Neural crest cell (in vitro differentiated cells): Measurements from ENCODE around the gene CNNM1. TPM values are rescaled to one million over a fixed set of nuclear protein-coding genes. Genes with fewer than 3 reads are reported as not detected.
A peak's percentile ranks its signal among the peaks of the same experiment; 100 is the strongest.

ENCODE experiments used
- DNase-seq: peaks from one replicate; pipeline ENCODE4 v3.0.0; 2021; ENCODE audit warnings: low read depth, mixed read lengths, low spot score
- H3K27ac Mint-ChIP-seq: one replicate; pipeline ENCODE4 v1.8.0; 2021; ENCODE audit warnings: mild to moderate bottlenecking, mixed read lengths; ENCODE audit not compliant: unreplicated experiment
- H3K27me3 Mint-ChIP-seq: 2 replicates; pipeline ENCODE4 v1.8.0; 2021; ENCODE audit warnings: low read depth, mild to moderate bottlenecking, mixed read lengths
- H3K36me3 Mint-ChIP-seq: 2 replicates; pipeline ENCODE4 v1.8.0; 2021; ENCODE audit warnings: low read depth, mild to moderate bottlenecking, mixed read lengths
- H3K4me1 Mint-ChIP-seq: 2 replicates; pipeline ENCODE4 v1.8.0; 2021; ENCODE audit warnings: mixed read lengths
- H3K4me3 Mint-ChIP-seq: one replicate; pipeline ENCODE4 v1.8.0; 2021; ENCODE audit warnings: mild to moderate bottlenecking, mixed read lengths
- H3K9me3 Mint-ChIP-seq: 2 replicates; pipeline ENCODE4 v1.8.0; 2021; ENCODE audit warnings: mixed read lengths
- CTCF ChIP-seq: fragments of 200-600 bp; sonication (generic); conservative IDR thresholded peaks from 2 replicates; pipeline ENCODE4 v1.5.0; 2021; ENCODE audit warnings: antibody characterized with exemption, mild to moderate bottlenecking
- total RNA-seq: library from RNA; stranded (reverse); gene quantifications from 2 replicates; pipeline ENCODE4 v1.2.1, GENCODE V29; 2021

CNNM1 gene
- total RNA-seq, 1 donor from 2014 or later, result 2.0 TPM

- Mint-ChIP-seq H3K27me3 (no peaks in the 10 kb centered on the region), H3K9me3 (no peaks in the 10 kb centered on the region)
Observed at GRCh38 chr10:99411546-99411945, 82.4 kb downstream of the CNNM1 start.

GRCh38 chr10:99412099-99412498, 82.9 kb downstream of the CNNM1 start:
- no peak overlapping the region for H3K27ac Mint-ChIP-seq
- H3K4me3 Mint-ChIP-seq, result no peak overlapping the region
- no peak for TF ChIP-seq CTCF
- H3K4me1 Mint-ChIP-seq, result no peaks in the 10 kb centered on the region
- no peaks in the 10 kb centered on the region for H3K9me3 Mint-ChIP-seq
- no peaks in the 10 kb centered on the region for H3K27me3 Mint-ChIP-seq
- H3K36me3 Mint-ChIP-seq, result peaks cover 22% of the 10 kb centered on the region
- no peak for DNase-seq

More at GRCh38 chr10:99411546-99411945, 82.4 kb downstream of the CNNM1 start:
- Mint-ChIP-seq H3K36me3 (peaks cover 22% of the 10 kb centered on the region), H3K27ac (no peak overlapping the region), H3K4me1 (no peaks in the 10 kb centered on the region), H3K4me3 (no peak overlapping the region)
- no peak for TF ChIP-seq CTCF
- no peak for DNase-seq

- Mint-ChIP-seq H3K4me1 (no peaks in the 10 kb centered on the region), H3K9me3 (no peaks in the 10 kb centered on the region), H3K27me3 (no peaks in the 10 kb centered on the region), H3K27ac (peak overlapping the region; percentile 15), H3K4me3 (no peak overlapping the region), H3K36me3 (peaks cover 33% of the 10 kb centered on the region)
- DNase-seq, result no peak
- TF ChIP-seq CTCF, result no peak
Observed at GRCh38 chr10:99418910-99419624, 89.9 kb downstream of the CNNM1 start.

- peaks cover 28% of the 10 kb centered on the region for H3K36me3 Mint-ChIP-seq
- H3K4me3 Mint-ChIP-seq, result no peak overlapping the region
- H3K27me3 Mint-ChIP-seq, result no peaks in the 10 kb centered on the region
- H3K4me1 Mint-ChIP-seq, result no peaks in the 10 kb centered on the region
- no peak overlapping the region for H3K27ac Mint-ChIP-seq
- no peaks in the 10 kb centered on the region for H3K9me3 Mint-ChIP-seq
- no peak for DNase-seq
- no peak for TF ChIP-seq CTCF
Observed at GRCh38 chr10:99419688-99420087, 90.5 kb downstream of the CNNM1 start.

- Mint-ChIP-seq H3K27me3 (no peaks in the 10 kb centered on the region), H3K4me1 (no peaks in the 10 kb centered on the region), H3K27ac (no peak overlapping the region), H3K9me3 (no peaks in the 10 kb centered on the region), H3K4me3 (no peak overlapping the region), H3K36me3 (peaks cover 22% of the 10 kb centered on the region)
- no peak for DNase-seq
- TF ChIP-seq CTCF, result no peak
Observed at GRCh38 chr10:99421233-99421739, 92.1 kb downstream of the CNNM1 start.
